ENCODE data around the gene CARD9.
"Not testable (repeated sequence)": the region's sequence is repeated elsewhere in the genome, so short reads cannot be mapped to it uniquely, and the experiment has no call there.

The CARD9 gene

GRCh38 chr9:136373300-136374182, at the start of gene CARD9:
TSS of gene CARD9 (minus strand) at chr9:136373669. CDS start at chr9:136372078, 1,591 bp downstream.
- DNase-seq = no peak

DNA sequence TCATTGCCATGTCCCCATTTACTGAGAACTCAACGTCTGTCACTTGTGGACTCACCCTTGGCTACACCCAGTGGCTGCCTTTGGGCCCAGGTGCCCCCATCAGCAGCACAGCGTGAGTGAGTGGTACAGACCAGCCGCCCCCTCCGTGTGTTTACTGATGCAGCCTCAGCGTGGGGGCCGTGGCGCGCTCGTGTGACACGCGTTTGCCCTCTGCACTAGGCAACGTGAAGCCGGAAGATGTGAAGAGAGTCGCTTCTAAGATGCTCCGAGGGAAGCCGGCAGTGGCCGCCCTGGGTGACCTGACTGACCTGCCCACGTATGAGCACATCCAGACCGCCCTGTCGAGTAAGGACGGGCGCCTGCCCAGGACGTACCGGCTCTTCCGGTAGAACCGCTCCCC, 49.4 kb upstream of the CARD9 start:
- DNase-seq = no peak

DNA sequence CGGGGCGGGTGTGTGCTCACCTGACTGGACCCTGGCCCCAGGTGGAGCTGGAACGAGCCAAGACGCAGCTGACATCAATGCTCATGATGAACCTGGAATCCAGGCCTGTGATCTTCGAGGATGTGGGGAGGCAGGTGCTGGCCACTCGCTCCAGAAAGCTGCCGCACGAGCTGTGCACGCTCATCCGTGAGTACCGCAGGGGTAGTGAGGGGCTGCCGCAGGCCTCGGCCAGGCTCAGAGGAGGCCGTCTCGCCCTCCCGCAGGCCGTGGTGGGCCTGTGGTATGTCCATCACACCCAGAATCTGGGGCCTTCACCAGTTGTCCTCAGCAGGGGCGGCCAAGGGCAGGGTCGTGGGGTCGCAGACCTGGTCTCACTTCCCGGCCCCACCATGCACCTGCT, 48.3 kb upstream of the CARD9 start:
- no peak for DNase-seq

DNA sequence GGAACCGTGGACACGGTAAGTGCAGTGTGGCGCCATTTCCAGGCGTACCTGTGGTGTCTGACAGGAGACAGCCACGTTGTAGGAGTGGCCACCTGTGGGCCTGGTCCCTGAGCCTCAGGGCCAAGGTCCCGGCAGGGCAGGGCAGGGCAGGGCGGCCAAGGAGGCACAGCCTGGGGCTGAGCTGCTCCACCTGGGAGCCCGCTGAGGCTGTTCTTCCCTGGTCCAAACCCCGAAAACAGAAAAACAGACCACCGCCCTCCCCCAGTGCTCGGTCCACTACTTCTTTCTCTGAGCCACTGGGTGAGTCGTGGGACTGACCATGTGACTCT, 45.6 kb upstream of the CARD9 start:
- DNase-seq = no peak

- DNase-seq = no peak
Observed at GRCh38 chr9:136418182-136419091, 45.0 kb upstream of the CARD9 start.

- no peak for DNase-seq
Observed at GRCh38 chr9:136416914-136417313, 43.4 kb upstream of the CARD9 start.

DNA sequence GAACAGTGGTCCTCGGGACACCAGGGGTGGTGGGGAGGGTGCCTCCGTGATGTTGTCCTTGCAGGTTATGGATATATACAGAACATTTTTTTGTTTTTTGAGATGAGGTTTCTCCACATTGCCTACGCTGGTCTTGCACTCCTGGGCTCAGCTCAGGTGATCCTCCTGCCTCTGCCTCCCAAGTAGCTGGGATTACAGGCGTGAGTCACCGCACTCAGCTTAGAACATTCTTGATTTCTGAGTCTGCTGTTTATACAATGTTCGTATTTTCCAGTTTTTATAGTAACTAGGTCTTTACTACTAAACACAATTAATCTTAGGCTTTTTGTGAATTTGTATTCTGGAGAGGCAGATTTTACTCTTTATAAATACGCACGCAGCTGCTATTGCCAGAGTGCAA, 43.0 kb upstream of the CARD9 start:
- no peak for DNase-seq

GRCh38 chr9:136412962-136413361, 39.5 kb upstream of the CARD9 start:
- DNase-seq = no peak

DNA sequence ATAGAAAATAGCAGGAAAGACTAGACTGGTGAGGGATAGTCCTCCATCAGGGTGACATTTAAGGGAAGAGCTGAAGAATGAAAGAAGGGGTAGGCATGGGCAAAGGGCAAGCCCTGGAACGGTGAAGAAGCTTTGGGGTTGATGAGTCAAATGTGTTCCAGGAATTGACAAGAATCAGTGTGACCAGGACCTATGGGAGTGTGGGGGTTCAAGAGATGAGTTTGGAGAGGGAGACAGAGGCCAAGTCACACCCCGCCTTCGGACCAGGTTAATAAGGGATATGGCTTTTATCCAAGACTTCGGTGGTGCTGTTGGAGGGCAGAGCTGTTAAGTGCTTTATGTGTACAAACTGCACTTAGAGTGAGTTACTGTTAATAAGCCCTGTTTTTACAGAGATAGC, 37.9 kb upstream of the CARD9 start:
- DNase-seq = no peak

GRCh38 chr9:136410500-136411287, 37.2 kb upstream of the CARD9 start, which contains the start of the genes ENTR1 and PMPCA:
TSS of gene ENTR1 (minus strand) at chr9:136410614. CDS start at chr9:136410397, 217 bp downstream.
TSS of gene PMPCA (plus strand) at chr9:136410658. CDS start at chr9:136410669, 11 bp downstream.
- DNase-seq = peak; percentile 94

DNA sequence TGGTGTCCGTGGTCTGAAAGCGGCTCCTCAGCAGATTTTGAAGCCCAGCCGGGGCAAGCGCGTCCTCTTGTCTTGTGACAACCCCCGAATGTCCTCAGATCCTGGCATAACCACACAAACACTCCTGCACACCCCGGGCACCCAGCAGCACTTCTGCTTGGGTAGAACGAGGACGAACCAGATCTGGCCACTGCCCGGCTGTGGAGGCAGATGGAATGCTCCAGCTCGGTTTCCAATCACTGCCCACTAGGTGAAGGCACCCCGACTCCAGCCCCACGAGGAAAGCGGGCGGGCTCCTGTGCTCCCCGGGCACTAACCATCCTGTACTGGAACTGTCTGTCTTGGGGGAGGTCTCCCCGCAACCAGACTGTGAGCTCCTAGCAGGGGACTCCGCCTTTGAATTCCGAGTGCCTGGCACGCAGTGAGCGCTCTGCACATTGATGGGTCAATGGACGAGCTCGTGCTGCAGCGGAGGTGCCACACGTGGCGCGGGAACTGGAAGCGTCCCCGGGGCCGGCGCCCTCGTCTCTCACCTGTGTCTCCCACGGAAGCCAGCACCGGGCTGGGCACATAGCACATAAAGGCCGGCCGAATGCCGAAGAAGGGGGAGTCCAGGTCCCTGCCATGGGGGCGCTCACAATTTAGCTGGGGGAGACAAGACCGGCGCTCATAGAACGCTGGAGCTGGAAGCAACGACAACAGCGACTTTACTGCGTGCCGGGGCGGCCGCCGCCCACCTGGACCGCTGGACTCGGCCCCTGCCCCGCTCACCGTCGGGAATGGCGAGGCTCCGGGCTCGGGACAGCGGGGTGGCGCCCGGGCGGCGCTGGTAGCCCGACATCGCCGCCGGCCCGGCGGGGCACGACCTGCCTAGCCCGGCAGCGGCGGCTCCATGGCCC, 36.3 kb upstream of the CARD9 start:
- peak; percentile 25 for DNase-seq

- no peak for DNase-seq
Observed at GRCh38 chr9:136407911-136408310, 34.4 kb upstream of the CARD9 start.

- DNase-seq = not testable (repeated sequence)
Observed at GRCh38 chr9:136407061-136407460, 33.6 kb upstream of the CARD9 start.

- DNase-seq = not testable (repeated sequence)
Observed at GRCh38 chr9:136405904-136406303, 32.4 kb upstream of the CARD9 start.

GRCh38 chr9:136405481-136405880, 32.0 kb upstream of the CARD9 start:
- DNase-seq = no peak

- no peak for DNase-seq
Observed at GRCh38 chr9:136404801-136405136, 31.3 kb upstream of the CARD9 start.

- no peak for DNase-seq
Observed at GRCh38 chr9:136403915-136404800, 30.7 kb upstream of the CARD9 start.

DNA sequence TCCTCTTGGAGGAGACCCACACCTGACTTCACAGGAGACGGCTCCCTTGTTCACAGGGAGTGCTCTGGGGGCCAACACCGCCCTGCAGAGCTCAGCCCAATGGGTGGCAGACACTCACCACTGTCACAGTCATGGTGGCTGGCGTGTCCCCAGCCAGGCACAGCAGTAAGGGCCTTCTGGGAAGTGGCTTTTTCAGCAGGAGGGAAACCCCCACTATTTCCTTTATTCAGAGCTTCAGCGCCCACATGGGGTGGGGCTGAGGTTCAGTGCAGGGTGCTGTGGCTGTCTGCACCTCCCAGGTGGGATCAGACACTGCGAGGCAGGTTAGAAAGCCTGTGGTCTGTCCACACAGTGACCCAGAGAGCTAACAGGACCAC, 30.1 kb upstream of the CARD9 start:
- DNase-seq = peak; percentile 67

- DNase-seq = no peak
Observed at GRCh38 chr9:136402067-136402466, 28.6 kb upstream of the CARD9 start.

DNA sequence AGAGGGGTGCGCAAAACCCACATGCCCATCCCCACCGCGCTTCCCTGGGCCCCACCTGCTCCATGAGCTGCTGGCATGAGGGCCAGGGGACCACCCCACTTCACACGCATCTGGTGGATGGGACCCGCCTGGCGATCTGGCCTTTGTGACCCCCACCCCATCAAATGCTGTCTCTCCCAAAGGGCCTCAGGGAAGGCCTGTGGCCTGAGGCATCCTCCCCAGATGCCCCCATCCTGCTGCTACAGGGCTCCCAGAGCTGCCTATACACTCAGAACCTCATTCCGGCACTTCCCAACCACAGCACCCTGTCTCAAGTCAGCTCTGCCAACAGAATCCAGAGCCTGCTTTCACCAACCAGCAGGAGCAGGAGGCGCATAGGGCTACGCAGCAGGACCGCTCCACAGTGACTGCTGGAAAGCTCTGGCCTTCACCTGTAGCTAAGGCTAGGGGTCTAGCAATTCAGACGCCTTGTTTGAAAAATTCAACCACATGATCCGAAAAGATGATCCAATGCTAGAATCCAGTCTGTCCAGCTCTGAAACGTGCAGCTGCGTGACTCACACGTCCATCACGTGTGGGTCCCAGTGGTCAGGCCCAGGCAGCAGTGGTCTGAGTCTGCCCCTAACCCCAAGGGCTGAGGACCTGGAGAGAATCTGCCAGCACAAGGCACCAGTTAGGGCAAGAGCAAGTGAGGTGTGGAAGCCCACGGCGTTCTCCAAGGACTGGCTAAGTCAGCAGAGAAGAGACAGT, 27.9 kb upstream of the CARD9 start:
- no peak for DNase-seq

All from activated CD4-positive, alpha-beta T cell treated with anti-CD3 and anti-CD28 coated beads, Interleukin-2, amount 50 U/mL, for 1 hour (primary cell).